Kidney glomerular epithelial cell (primary cell): ENCODE data around the gene NALCN.

Experiments
- DNase-seq: peaks from one replicate; lab custom pipeline; 2025; lab: John Stamatoyannopoulos, UW

NALCN gene

DNA sequence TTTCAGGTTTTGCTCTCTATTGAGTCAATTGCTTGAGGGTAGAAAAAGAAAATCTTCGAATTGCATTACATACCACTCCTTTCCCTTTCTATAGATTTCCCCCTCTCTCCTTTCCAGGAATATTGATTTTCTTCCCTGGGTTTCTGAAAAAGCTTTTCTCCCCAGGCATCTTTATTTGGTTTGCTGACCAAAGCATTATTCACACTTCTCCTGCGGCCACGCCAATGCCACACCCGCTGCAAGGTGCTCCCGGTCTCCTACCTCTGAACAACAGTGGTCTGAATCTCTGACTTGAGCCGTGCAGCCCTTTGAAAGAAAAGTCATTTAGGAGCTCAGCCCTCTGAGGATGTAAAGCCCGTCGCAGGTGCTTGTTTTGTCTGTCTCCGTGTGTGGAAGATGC lies 390.8 kb downstream of the NALCN start:
- no peak for DNase-seq

- DNase-seq: no peak
These were observed 397.2 kb downstream of the NALCN start for GRCh38 chr13:101019126-101019525.

GRCh38 chr13:101018720-101019119 lies 397.6 kb downstream of the NALCN start:
- DNase-seq: no peak

DNA sequence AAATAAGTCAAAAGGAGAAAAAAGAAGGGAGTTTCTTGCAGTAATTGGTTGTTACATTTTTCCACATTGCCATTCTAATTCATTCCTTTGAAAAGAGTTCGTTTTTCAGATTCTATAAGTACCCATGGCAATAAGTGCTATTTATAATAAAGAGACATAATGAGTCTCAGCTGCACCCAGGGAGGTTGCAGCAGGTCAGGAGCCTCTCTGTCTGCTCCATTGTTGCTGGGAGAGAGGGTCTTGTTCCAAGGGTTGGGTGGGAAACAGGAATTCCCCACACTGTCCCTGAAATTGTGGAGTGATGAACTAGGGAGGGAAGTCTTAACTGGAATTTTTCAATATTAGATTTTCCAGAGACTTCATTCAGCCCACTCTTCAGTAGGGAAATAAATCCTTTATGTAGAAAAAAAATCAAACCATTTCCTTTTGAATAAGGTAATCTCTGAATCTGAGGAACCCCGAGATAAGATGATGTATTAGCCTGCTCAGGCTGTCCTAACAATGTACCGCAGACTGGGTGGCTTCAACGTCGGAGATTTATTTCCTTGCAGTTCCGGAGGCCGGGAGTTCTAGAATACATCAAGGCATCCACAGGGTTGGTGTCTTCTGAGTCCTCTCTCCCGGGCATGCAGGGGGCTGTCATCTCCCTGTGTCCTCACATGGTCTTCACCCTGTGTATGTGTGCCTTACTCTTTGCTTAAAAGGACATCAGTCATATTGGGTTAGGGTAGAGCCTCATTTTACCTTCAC lies 399.0 kb downstream of the NALCN start:
- no peak for DNase-seq

DNA sequence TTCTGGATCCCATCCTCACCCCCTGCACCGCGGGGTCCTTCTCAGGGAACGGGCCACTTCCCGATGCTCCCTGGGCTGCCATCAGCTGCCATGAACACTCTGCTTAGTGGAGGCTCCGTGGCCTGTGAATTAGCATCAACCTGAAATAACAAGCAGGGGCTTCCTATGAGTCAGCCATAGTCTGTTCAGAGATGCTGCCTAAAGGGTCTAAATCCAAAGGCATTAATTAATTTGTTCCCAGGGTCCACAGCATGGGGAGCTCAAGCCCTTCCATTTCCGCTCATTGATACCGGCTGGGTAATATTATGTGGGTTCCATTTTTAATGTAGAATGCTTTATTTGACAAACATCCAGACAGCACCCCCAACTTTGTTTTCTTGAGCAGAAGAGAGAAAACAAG lies 399.8 kb downstream of the NALCN start:
- no peak for DNase-seq

DNA sequence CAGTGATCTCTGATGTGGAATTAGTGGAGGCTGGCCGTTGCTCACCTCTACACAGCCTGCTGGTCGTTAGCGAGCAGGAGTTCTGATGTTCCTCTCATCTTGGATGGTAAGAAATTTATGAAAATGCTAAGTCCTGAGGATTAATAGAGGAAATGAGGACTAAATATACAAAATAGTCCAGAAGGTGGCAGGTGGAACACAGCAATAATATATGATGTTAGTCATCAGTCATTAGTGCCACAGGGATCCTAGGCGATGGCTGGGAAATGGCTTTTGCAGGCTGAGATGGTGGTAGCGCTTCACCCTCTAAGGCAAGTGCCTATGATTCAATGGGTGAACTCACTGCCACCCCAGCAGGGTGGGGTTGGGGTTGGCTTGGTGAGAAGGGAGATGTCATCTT lies 403.1 kb downstream of the NALCN start:
- no peak for DNase-seq

- DNase-seq: no peak
These were observed 406.2 kb downstream of the NALCN start for GRCh38 chr13:101010100-101010499.

- DNase-seq: no peak
These were observed 409.1 kb downstream of the NALCN start for GRCh38 chr13:101007245-101007644.
